ENCODE measurements around the gene PHEX.

Gene PHEX

DNA sequence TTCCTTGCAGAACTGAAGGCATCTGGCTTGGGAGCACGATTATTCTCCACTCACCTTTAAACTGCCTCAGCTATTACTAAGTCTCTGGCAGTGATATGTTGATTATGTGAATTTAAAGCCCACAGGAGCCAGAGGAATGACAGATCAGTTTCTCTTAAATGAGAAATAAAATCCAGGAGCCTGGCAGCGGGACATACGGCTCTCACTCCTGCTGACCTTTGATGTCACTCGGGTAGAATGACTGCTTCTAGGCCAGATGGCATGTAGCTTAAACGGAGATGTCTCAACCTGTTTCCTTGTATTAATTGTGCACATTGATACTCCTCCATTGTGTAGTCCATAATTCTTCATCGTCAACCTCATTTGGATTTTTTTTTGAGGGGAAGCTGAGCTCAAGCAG is 236.6 kb downstream of the PHEX start:
- Histone ChIP-seq H2AK5ac (ENCODE audit: low read length, severe bottlenecking) (no peak overlapping the region), H3K4me3 (ENCODE audit: insufficient read depth in 1 of 2, low read depth in 1 of 2, low read length in 2 of 2) (no peak overlapping the region), H3K36me3 (ENCODE audit: control insufficient read depth in 1 of 2, insufficient read depth in 2 of 2, low read depth in 1 of 2, low read length in 2 of 2) (no peaks in the 10 kb centered on the region), H3K4ac (ENCODE audit: low read depth in 1 of 2, low read length in 2 of 2) (no peak overlapping the region), H3K23ac (ENCODE audit: low read length in 2 of 2) (no peak overlapping the region), H2BK120ac (ENCODE audit: low read depth, low read length) (no peak overlapping the region), H4K91ac (ENCODE audit: low read length) (no peak overlapping the region), H3K79me1 (replicated peaks; ENCODE audit: low read length, poor library complexity, severe bottlenecking) (no peaks in the 10 kb centered on the region), H2BK15ac (ENCODE audit: low read depth, poor library complexity, severe bottlenecking) (no peak overlapping the region), H2BK12ac (ENCODE audit: low read length in 2 of 2) (no peak overlapping the region), H2AFZ (ENCODE audit: low read depth, low read length) (no peak overlapping the region), H3K9me3 (ENCODE audit: control insufficient read depth, low read length) (no peaks in the 10 kb centered on the region), H3K27me3 (ENCODE audit: control insufficient read depth in 1 of 2, insufficient read depth in 1 of 2, low read length in 2 of 2) (no peaks in the 10 kb centered on the region), H3K9ac (ENCODE audit: low read length) (no peak overlapping the region), H4K8ac (ENCODE audit: low read length) (no peak overlapping the region), H3K4me1 (ENCODE audit: control insufficient read depth, insufficient read depth, low read depth, low read length) (no peaks in the 10 kb centered on the region), H3K27ac (ENCODE audit: low read length, poor library complexity, severe bottlenecking) (no peak overlapping the region), H2BK5ac (ENCODE audit: low read depth, low read length, poor library complexity, severe bottlenecking) (no peak overlapping the region), H3K14ac (ENCODE audit: low read length in 2 of 2) (no peak overlapping the region), H3K4me2 (ENCODE audit: low read length, poor library complexity, severe bottlenecking) (no peak overlapping the region), H3K18ac (ENCODE audit: low read depth in 1 of 2, low read length in 2 of 2) (no peak overlapping the region)
- WGBS: 92% methylated on average over 5 of the region's 6 CpGs
- DNase-seq: no peak

DNA sequence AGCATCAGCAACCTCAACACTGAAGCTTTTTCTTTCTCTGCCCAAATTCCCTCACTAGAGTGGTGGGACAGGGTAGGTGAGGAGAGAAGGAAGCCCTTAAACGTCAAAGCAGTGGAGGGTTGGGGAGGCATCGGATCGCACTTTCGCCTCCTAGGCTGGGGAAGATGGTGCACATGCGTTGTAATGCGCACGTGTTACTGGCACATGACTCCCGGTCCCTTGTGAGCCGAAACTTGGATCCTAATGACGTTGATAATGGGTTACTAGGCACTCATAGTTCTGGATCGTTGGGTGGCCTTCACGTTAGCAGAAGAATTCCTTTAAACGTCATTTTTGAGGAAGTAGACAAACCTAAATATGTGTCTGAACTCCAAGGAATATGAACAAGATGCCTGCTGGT is 240.5 kb downstream of the PHEX start, which contains the start of gene CBLL2:
TSS of gene CBLL2 (plus strand) at position 301 of the 400 bp plus-strand sequence. CDS start at position 380, 79 bp downstream.
- no peak within 1 kb of the TSS for H2BK12ac ChIP-seq (ENCODE audit: low read length in 2 of 2)
- H3K4me2 ChIP-seq (ENCODE audit: low read length, poor library complexity, severe bottlenecking): no peak within 1 kb of the TSS
- no peaks in the 10 kb centered on the region for H3K36me3 ChIP-seq (ENCODE audit: control insufficient read depth in 1 of 2, insufficient read depth in 2 of 2, low read depth in 1 of 2, low read length in 2 of 2)
- no peaks in the 10 kb centered on the region for H3K79me1 ChIP-seq (replicated peaks; ENCODE audit: low read length, poor library complexity, severe bottlenecking)
- no peak within 1 kb of the TSS for H4K91ac ChIP-seq (ENCODE audit: low read length)
- no peak within 1 kb of the TSS for H3K4ac ChIP-seq (ENCODE audit: low read depth in 1 of 2, low read length in 2 of 2)
- no peak for DNase-seq
- H3K4me1 ChIP-seq (ENCODE audit: control insufficient read depth, insufficient read depth, low read depth, low read length): no peaks in the 10 kb centered on the region
- no peak within 1 kb of the TSS for H2BK120ac ChIP-seq (ENCODE audit: low read depth, low read length)
- no peaks in the 10 kb centered on the region for H3K9me3 ChIP-seq (ENCODE audit: control insufficient read depth, low read length)
- no peak within 1 kb of the TSS for H3K14ac ChIP-seq (ENCODE audit: low read length in 2 of 2)
- H3K18ac ChIP-seq (ENCODE audit: low read depth in 1 of 2, low read length in 2 of 2): no peak within 1 kb of the TSS
- no peak within 1 kb of the TSS for H3K4me3 ChIP-seq (ENCODE audit: insufficient read depth in 1 of 2, low read depth in 1 of 2, low read length in 2 of 2)
- H3K9ac ChIP-seq (ENCODE audit: low read length): no peak within 1 kb of the TSS
- WGBS: 96% methylated on average over 13 of the region's 13 CpGs
- H2BK15ac ChIP-seq (ENCODE audit: low read depth, poor library complexity, severe bottlenecking): no peak within 1 kb of the TSS
- H2BK5ac ChIP-seq (ENCODE audit: low read depth, low read length, poor library complexity, severe bottlenecking): no peak within 1 kb of the TSS
- no peak within 1 kb of the TSS for H2AFZ ChIP-seq (ENCODE audit: low read depth, low read length)
- H2AK5ac ChIP-seq (ENCODE audit: low read length, severe bottlenecking): no peak within 1 kb of the TSS
- H3K27ac ChIP-seq (ENCODE audit: low read length, poor library complexity, severe bottlenecking): no peak within 1 kb of the TSS
- no peak within 1 kb of the TSS for H3K23ac ChIP-seq (ENCODE audit: low read length in 2 of 2)
- H3K27me3 ChIP-seq (ENCODE audit: control insufficient read depth in 1 of 2, insufficient read depth in 1 of 2, low read length in 2 of 2): no peaks in the 10 kb centered on the region
- no peak within 1 kb of the TSS for H4K8ac ChIP-seq (ENCODE audit: low read length)

GRCh38 chrX:22273714-22274317 is 241.7 kb downstream of the PHEX start:
- no peak overlapping the region for H4K91ac ChIP-seq (ENCODE audit: low read length)
- H2BK12ac ChIP-seq (ENCODE audit: low read length in 2 of 2): no peak overlapping the region
- WGBS: 91% methylated on average over 12 of the region's 15 CpGs
- no peaks in the 10 kb centered on the region for H3K36me3 ChIP-seq (ENCODE audit: control insufficient read depth in 1 of 2, insufficient read depth in 2 of 2, low read depth in 1 of 2, low read length in 2 of 2)
- H3K4ac ChIP-seq (ENCODE audit: low read depth in 1 of 2, low read length in 2 of 2): no peak overlapping the region
- H3K9ac ChIP-seq (ENCODE audit: low read length): no peak overlapping the region
- no peak overlapping the region for H3K4me3 ChIP-seq (ENCODE audit: insufficient read depth in 1 of 2, low read depth in 1 of 2, low read length in 2 of 2)
- no peak overlapping the region for H2AFZ ChIP-seq (ENCODE audit: low read depth, low read length)
- no peak overlapping the region for H3K27ac ChIP-seq (ENCODE audit: low read length, poor library complexity, severe bottlenecking)
- H2BK120ac ChIP-seq (ENCODE audit: low read depth, low read length): no peak overlapping the region
- no peak overlapping the region for H4K8ac ChIP-seq (ENCODE audit: low read length)
- no peaks in the 10 kb centered on the region for H3K9me3 ChIP-seq (ENCODE audit: control insufficient read depth, low read length)
- no peak overlapping the region for H3K4me2 ChIP-seq (ENCODE audit: low read length, poor library complexity, severe bottlenecking)
- no peaks in the 10 kb centered on the region for H3K4me1 ChIP-seq (ENCODE audit: control insufficient read depth, insufficient read depth, low read depth, low read length)
- no peak overlapping the region for H2AK5ac ChIP-seq (ENCODE audit: low read length, severe bottlenecking)
- no peaks in the 10 kb centered on the region for H3K27me3 ChIP-seq (ENCODE audit: control insufficient read depth in 1 of 2, insufficient read depth in 1 of 2, low read length in 2 of 2)
- DNase-seq: no peak
- H3K14ac ChIP-seq (ENCODE audit: low read length in 2 of 2): no peak overlapping the region
- no peak overlapping the region for H3K18ac ChIP-seq (ENCODE audit: low read depth in 1 of 2, low read length in 2 of 2)
- H3K23ac ChIP-seq (ENCODE audit: low read length in 2 of 2): no peak overlapping the region
- H2BK5ac ChIP-seq (ENCODE audit: low read depth, low read length, poor library complexity, severe bottlenecking): no peak overlapping the region
- H2BK15ac ChIP-seq (ENCODE audit: low read depth, poor library complexity, severe bottlenecking): no peak overlapping the region
- no peaks in the 10 kb centered on the region for H3K79me1 ChIP-seq (replicated peaks; ENCODE audit: low read length, poor library complexity, severe bottlenecking)

DNA sequence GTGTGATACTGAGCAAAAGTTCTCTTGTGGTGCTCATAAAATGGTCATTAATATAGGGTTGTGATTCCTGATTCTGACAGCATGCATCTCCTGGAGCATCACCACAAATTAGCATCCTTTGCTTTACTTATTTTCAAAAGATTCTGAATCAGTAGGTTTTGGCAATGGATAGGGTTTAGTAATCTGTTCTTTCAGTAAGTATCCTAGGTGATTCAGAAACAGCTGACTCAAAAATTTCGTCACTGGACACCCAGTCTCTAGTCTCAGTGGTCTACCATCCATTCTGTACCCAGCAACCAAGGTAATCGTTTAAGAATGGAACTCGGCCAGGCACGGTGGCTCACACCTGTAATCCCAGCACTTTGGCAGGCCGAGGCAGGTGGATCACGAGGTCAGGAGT is 244.7 kb downstream of the PHEX start:
- Histone ChIP-seq H3K36me3 (ENCODE audit: control insufficient read depth in 1 of 2, insufficient read depth in 2 of 2, low read depth in 1 of 2, low read length in 2 of 2) (no peaks in the 10 kb centered on the region), H2AFZ (ENCODE audit: low read depth, low read length) (no peak overlapping the region), H2BK120ac (ENCODE audit: low read depth, low read length) (no peak overlapping the region), H3K4me1 (ENCODE audit: control insufficient read depth, insufficient read depth, low read depth, low read length) (no peaks in the 10 kb centered on the region), H3K4ac (ENCODE audit: low read depth in 1 of 2, low read length in 2 of 2) (no peak overlapping the region), H3K4me2 (ENCODE audit: low read length, poor library complexity, severe bottlenecking) (no peak overlapping the region), H2BK15ac (ENCODE audit: low read depth, poor library complexity, severe bottlenecking) (no peak overlapping the region), H2AK5ac (ENCODE audit: low read length, severe bottlenecking) (no peak overlapping the region), H3K27me3 (ENCODE audit: control insufficient read depth in 1 of 2, insufficient read depth in 1 of 2, low read length in 2 of 2) (no peaks in the 10 kb centered on the region), H3K9ac (ENCODE audit: low read length) (no peak overlapping the region), H2BK12ac (ENCODE audit: low read length in 2 of 2) (no peak overlapping the region), H3K4me3 (ENCODE audit: insufficient read depth in 1 of 2, low read depth in 1 of 2, low read length in 2 of 2) (no peak overlapping the region), H4K8ac (ENCODE audit: low read length) (no peak overlapping the region), H3K14ac (ENCODE audit: low read length in 2 of 2) (no peak overlapping the region), H3K79me1 (replicated peaks; ENCODE audit: low read length, poor library complexity, severe bottlenecking) (no peaks in the 10 kb centered on the region), H2BK5ac (ENCODE audit: low read depth, low read length, poor library complexity, severe bottlenecking) (no peak overlapping the region), H4K91ac (ENCODE audit: low read length) (no peak overlapping the region), H3K18ac (ENCODE audit: low read depth in 1 of 2, low read length in 2 of 2) (no peak overlapping the region), H3K23ac (ENCODE audit: low read length in 2 of 2) (no peak overlapping the region), H3K27ac (ENCODE audit: low read length, poor library complexity, severe bottlenecking) (no peak overlapping the region), H3K9me3 (ENCODE audit: control insufficient read depth, low read length) (peaks cover 4% of the 10 kb centered on the region)
- WGBS: 91% methylated on average over 6 of the region's 6 CpGs
- no peak for DNase-seq
